ENCODE data around the gene ART5.
A peak's percentile ranks its signal among the peaks of the same experiment; 100 is the strongest.
"Not testable (repeated sequence)": the region's sequence is repeated elsewhere in the genome, so short reads cannot be mapped to it uniquely, and the experiment has no call there.

Gene ART5

DNA sequence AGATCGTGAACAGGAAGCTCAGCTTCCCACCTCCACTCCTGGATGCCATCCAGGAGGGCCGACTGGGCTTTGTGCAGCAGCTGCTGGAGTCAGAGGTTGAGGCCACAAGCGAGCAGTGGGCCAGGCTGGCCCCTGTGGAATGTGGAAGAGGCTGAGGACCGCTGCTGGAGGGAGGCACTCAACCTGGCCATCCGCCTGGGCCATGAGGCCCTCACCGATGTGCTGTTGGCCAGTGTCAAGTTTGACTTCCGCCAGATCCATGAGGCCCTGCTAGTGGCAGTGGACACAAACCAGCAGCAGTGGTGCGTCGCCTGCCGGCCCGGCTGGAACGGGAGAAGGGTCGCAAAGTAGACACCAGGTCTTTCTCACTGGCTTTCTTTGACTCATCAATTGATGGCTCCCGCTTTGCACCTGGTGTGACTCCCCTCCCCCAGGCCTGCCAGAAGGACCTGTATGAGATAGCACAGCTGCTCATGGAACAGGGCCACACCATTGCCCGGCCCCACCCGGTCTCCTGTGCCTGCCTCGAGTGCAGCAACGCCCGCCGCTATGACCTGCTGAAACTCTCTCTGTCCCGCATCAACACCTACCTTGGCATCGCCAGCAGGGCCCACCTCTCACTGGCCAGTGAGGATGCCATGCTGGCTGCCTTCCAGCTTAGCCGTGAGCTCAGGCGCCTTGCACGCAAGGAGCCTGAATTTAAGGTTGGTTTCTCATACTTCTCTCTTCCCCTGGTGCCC, 24.9 kb downstream of the ART5 start:
- DNase-seq (ENCODE audit: low spot score), result no peak

DNA sequence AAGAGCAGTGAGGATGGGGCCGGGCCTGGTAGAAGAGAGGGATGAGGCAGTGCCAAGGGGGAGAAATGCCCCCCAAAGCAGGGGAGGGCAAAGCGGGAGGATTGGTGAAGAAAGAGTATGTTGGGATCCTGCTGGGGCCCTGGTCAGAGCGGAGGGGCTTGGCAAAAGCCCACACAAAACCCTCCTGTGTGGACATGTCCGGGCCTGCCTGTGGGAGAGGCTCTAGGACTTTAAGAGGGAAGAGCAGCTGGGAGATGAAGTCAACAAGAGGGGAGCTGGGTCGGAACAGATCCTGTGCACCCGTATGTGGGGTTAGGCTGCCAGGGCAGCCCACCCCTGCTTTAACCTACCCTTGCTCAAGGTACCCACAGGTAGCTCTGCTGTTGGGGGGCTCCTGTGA, 25.8 kb downstream of the ART5 start:
- no peak for DNase-seq (ENCODE audit: low spot score)

DNA sequence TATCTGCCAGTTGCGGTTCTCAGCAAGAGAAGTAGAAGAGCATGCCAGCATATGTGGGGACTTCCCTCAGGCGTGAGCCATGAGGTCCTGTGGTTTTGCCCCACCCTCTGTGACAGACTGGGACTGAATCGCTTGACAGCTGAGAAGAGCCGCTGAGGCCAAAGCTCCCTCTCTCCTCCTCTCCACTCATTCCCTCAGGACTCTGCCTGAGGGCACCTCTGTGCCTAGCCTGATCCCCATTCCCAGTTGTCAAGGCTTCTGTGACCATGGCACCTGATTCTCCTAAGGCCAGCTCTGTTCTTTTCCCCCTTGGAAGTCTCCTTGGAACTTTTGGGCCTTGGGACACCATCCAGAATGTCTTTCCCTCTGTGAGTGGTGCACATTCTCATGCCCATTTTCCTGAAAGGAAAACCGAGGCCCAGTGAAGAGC, 27.0 kb downstream of the ART5 start:
- peak; percentile 16 for DNase-seq (ENCODE audit: low spot score)

DNA sequence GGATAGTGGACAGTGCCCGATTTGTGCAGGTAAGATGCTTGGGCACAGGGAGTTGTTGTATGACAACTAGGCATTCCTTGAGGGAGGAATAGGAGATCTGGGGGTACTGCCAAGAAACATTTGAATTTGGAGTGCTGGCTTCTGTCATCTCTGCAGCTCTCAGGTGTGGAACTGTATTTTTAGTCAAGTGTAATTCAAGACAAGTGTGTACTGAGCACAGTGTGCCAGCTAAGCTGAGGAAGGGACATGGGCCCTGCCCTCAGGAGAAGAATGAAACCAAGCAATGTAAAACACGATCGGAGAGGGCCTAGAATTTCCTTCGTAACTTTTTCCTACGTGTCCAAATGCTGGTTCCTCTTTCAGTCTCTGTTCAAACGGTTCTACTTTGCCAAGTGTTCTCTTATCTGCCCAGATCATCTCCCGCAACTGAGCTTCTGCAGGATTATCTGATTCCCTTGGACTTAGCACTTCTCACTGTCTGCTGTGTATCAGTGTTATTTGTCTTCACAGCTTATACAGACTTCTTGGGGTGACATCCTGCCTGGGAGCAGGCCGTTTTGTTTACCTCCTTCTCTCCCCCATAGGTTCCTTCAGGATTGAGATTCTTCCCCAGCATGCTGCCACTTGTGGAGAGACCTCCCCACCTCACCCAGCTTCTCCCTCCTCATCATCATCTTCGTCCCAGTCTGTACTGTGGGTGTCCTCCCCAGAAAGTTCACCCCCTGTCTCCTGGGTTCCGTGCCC, 27.6 kb downstream of the ART5 start:
- peak; percentile 10 for DNase-seq (ENCODE audit: low spot score)

DNA sequence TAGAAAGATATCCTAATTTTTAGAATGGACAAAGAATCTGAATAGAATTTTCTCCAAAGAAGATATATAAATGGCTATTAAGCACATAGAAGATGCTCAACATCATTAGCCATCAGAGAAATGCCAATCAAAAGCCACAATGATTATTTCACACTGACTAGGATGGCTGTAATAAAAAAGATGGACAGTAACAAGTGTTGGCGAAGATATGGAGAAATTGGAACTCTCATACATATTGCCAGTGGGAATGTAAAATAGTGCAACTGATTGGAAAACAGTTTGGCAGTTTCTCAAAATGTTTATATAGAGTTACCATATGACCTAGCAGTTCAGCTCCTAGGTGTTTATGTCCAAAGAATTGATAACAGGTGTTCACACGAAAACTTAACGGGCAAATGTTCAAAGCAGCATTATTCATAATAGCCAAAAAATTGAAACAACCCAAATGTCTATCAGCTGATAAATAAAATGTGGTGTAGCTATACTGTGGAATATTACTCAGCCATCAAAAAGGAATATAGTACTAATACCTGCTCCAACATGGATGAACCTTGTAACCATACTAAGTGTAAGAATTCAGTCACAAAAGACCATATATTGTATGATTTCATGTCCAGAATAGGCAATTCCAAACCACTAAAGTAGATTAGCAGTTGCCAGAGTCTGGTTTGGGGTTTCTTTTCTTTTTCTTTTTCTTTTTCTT, 29.7 kb downstream of the ART5 start:
- no peak for DNase-seq (ENCODE audit: low spot score)

DNA sequence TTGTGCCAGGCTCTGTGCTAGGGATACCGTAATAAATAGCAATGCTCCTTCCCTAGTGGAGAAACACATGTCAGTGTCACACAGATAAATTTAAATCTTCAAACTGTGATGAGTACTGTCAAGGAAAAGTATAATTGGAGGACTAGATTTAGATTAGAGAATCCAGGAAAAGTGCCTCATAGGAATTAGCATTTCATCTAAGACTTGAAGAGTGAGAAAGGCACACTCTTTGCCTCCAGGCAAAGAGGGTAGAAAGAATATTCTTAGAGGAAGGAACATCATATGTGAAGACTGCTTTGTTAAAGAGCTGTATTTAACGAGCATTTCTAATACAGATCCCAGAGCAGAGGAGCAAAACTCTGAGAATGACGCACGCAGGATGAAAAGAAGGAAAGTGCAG, 30.9 kb downstream of the ART5 start:
- DNase-seq (ENCODE audit: low spot score), result no peak

DNA sequence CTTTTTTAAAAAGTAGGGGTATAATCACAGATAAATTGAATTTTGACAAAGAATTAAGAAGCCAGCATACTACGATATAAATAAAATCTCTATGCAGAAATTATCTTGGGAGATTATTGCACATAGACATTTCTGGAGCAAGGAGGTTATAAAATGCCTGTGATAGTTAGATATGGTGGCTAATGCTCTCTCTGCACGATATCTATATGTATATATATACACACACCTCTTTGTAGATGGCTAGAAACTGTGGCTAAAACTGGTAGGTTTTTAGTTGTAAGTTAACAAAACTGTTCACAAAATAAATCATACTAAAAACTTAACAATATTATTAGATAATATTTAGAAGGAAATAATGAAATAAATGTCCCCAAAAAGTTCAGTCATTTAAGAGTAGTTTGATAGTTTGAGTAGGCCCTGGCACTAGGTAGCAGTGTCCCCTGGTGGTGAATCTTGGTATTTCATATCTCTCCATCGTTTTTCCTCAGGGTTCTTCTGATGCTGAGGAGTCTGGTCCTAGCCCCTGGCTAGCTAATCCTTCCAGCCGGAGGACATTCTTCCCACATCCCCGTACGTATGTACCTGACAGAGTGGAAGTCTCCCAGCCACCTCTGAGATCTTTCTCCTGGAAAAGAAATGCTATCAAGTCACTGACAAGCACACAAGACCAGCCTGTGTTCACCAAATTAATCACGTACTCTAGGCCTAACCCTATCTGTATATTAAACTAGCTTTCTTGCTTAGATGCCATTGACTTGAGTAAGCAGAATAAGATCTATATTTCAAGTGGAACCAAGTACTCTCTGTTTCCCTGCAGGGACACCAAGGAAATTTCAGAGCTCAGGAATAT, 32.2 kb downstream of the ART5 start:
- DNase-seq (ENCODE audit: low spot score), result peak; percentile 68

DNA sequence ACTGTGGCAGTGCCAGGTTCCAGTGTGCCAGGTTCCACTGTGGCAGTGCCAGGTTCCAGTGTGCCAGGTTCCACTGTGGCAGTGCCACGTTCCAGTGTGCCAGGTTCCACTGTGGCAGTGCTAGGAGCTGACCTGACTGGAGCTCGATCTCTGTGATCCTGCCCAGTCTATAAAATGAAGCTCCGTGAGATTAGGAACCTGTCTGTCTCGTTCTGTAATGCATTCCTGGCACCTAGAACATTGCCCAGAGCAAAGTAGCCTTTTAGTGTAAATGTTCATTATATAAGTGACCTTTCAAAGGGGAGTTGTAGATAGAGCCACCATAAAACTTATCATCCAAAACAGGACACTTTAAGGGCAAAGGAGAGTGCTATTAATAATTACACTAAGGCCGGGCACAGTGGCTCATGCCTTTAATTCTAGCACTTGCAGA, 36.0 kb downstream of the ART5 start:
- DNase-seq (ENCODE audit: low spot score), result no peak

DNA sequence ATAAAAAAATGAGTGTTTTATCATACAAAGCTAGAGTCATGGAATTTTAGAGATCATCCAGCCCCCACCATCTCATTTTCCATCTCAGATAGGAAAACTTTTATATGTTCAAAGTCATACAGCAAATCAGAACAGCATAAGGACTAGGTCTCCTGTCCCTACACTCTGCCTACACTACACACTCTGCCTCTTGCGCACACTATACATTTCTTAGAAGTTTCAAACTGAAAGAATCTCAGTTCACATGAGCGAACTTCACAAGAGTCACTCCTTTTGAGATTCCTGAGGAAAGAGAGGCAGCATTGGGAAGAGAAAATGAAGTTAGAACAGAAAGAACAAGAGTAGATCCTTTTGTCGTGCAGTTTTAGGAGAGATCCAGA, 36.5 kb downstream of the ART5 start:
- DNase-seq (ENCODE audit: low spot score), result no peak

DNA sequence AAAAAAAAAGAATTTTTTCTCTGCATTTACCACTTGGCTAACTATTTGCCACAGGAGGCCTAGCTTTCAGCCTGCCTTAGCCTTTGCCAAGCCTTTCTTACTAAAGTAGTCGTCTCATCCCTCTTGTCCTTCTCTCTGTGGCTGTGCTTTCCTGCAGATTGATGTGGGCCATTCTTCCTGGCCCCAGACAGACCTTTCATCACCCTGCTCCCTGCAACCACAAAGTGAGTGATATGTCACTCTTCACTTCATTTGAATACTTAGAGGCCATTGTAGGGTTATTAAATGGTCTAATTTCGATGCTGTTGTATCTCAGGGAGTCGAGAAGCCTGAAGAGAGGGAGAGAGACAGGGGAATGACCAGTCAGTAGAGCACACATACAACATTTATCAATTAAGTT, 37.6 kb downstream of the ART5 start:
- no peak for DNase-seq (ENCODE audit: low spot score)

DNA sequence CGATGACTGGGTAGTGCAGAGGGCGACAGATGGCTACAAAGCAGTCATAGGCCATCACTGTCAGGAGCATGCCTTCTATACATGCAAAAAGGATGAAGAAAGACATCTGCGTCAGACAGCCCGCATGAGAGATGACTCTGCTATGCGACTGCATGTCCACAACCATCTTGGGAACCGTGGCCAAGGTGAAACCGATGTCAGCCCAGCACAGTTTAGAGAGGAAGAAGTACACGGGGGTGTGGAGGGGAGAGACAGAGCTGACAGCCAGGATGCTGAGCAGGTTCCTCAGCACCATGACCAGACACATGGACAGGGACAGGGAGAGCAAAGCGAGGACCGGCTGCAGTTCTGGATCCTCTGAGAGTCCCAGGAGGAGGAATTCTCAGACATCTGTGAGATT, 41.6 kb downstream of the ART5 start:
- DNase-seq (ENCODE audit: low spot score), result not testable (repeated sequence)

DNA sequence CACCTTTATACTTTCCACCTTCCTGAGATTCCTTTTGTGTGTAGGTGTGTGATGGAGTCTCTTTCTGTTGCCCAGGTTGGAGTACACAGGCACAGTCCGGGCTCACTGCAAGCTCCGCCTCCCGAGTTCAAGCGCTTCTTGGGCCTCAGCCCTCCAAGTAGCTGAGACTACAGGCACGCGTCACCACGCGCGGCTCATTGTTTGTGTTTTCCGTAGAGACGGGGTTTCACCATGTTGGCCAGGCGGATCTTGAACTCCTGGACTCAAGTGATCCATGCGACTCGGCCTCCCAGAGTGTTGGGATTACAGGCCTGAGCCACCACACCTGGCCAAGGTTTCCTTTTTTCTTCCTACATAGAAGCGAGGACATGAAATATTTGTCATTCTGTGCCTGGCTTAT, 44.0 kb downstream of the ART5 start:
- DNase-seq (ENCODE audit: low spot score), result not testable (repeated sequence)

DNA sequence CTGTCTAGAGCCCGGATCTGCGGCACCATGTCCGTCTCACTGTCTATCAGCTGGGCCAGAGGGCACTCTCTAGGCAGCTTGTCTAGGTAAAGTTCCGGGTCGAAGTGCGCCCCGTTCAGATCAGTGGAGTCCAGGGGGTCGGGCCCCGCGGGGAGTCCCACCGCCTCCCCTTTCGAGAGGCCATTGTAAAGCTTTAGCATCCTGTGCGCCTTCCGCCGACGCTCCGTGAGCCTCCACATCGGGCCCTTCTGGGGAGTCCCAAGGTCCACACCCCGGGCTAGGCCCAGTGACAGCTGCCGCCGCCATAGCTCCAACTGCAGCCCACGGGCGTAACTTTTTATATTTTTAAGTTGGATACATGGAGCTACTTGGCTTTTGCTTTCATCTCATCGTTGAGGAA, 50.5 kb downstream of the ART5 start:
- not testable (repeated sequence) for DNase-seq (ENCODE audit: low spot score)

DNA sequence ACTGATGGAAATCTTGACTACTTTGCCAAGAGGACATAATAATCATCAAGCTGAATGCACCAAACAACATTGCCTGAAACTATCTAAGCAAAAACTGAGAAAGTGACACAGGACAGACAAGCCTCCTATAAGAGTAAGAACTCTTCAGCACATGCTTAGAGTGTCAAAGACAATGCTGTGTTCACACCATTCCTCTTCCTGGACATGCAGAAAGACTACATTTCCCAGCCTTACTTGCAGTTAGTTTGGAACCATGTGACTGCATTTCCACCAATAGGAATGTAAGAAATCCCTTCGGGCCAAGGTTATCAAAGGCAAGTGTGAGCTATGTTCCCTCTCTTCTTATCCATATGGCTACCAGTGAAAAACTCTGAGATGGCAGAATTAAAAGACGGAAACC, 51.6 kb downstream of the ART5 start:
- not testable (repeated sequence) for DNase-seq (ENCODE audit: low spot score)

DNA sequence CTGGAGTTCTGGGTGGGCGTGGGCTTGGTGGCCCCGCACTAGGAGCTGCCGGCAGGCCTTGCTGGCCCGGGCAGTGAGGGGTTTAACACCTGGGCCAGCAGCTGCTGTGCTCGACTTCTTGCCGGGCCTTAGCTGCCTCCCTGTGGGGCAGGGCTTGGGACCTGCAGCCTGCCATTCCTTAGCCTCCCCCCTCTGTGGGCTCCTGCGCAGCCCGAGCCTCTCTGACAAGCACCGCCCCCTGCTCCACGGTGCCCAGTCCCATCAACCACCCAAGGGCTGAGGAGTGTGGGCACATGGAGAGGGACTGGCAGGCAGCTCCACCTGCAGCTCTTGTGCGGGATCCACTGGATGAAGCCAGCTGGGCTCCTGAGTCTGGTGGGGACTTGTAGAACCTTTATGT, 53.0 kb downstream of the ART5 start:
- DNase-seq (ENCODE audit: low spot score), result not testable (repeated sequence)
